ENCODE data around the gene SLIT3. TPM values are rescaled to one million over a fixed set of nuclear protein-coding genes. Genes with fewer than 3 reads are reported as not detected.

The SLIT3 gene
- total RNA-seq, 1 experiment from 2014 or later = not detected

DNA sequence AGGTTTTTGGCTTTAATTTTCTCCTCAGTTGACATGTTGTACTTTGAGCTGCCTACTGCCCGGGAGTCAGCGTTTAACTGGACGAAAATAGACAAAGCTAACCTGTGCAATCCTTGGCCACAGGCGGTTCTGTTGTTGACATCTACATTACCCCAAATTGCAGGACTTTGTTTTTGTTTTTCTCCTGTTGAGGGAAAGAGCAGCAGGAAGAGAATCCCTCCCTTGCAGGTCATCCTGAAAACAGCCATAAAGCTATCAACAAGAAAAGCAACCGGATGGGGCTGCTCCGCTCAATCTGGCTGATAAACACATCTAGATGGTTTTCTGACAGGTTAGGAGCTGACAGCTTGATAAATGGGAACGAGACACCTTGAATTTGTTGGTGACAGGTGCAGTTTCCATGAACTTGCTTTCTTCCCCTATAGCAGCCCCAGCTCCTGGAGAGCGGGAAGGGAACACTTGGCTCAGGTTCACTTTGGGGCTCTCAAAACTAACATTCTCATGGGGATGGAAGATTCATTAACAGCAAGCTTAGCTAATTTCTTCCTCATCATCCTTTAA is 331.5 kb downstream of the SLIT3 start:
- Histone ChIP-seq H3K4me3 (no peak overlapping the region), H4K20me1 (ENCODE audit: insufficient read depth) (no peaks in the 10 kb centered on the region), H2AFZ (no peak overlapping the region), H3K27me3 (ENCODE audit: insufficient read depth, low read depth) (peaks cover 71% of the 10 kb centered on the region), H3K4me2 (no peak overlapping the region), H3K9me3 (ENCODE audit: insufficient read depth, low read depth) (no peaks in the 10 kb centered on the region), H3K36me3 (ENCODE audit: low read depth) (no peaks in the 10 kb centered on the region), H3K79me2 (ENCODE audit: low read depth) (no peaks in the 10 kb centered on the region), H3K9me2 (ENCODE audit: insufficient read depth) (no peaks in the 10 kb centered on the region), H3K4me1 (replicated peaks; ENCODE audit: insufficient read depth) (no peaks in the 10 kb centered on the region), H3F3A (ENCODE audit: insufficient read depth, low read depth) (no peaks in the 10 kb centered on the region), H3K27ac (no peak overlapping the region)
- TF ChIP-seq, protein P1, sequence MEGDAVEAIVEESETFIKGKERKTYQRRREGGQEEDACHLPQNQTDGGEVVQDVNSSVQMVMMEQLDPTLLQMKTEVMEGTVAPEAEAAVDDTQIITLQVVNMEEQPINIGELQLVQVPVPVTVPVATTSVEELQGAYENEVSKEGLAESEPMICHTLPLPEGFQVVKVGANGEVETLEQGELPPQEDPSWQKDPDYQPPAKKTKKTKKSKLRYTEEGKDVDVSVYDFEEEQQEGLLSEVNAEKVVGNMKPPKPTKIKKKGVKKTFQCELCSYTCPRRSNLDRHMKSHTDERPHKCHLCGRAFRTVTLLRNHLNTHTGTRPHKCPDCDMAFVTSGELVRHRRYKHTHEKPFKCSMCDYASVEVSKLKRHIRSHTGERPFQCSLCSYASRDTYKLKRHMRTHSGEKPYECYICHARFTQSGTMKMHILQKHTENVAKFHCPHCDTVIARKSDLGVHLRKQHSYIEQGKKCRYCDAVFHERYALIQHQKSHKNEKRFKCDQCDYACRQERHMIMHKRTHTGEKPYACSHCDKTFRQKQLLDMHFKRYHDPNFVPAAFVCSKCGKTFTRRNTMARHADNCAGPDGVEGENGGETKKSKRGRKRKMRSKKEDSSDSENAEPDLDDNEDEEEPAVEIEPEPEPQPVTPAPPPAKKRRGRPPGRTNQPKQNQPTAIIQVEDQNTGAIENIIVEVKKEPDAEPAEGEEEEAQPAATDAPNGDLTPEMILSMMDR (conservative IDR thresholded peaks at IDR 0.05) = no peak
- TF ChIP-seq EZH2 (IDR thresholded peaks at IDR 0.05; ENCODE audit: low read depth) = no peak
- ChIA-PET CTCF (no interaction called here), POLR2A (ENCODE audit: unreplicated experiment) (no interaction called here)
- no TSS peak for BruUV-seq (replicated peaks)
- intact Hi-C loops (cut with micrococcal nuclease; ENCODE audit: unreplicated experiment) = no loop called here
- no peak for DNase-seq

DNA sequence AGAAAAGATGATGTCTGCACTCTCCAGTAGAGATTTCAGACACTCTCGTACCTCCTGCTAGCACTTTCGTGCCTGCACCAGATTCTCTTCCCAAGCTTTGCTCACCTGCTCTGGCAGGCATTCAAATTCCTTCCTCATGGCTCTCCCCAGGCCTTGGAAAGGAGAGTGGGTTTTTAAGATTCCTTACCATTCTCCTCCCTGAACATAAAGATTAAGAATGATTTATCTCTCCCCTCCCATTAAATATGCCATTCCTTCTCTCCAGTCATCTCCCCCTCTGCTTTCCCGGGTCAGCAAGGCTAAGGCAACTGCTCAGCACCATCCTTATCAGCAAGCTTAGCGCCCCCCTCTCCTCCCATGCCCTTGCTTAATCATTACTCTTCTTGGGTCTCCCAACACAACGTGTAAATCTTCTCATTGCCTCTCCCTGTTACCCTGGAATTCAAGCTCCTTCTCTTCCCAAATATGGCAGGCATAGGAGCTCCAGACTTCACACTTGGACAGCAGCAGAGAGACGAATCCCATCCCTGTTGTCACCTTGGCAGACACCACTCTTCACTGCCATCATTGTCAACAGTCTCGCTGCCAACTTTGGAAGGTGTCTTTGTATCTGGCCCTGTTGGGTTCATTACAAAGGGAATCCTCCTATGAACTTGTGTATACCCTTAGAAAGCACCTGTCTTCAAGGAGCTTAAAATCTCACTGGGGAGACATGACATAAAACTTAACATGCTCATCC is 332.9 kb downstream of the SLIT3 start:
- no peak overlapping the region for H3K27ac ChIP-seq
- H3K79me2 ChIP-seq (ENCODE audit: low read depth) = no peaks in the 10 kb centered on the region
- H3K27me3 ChIP-seq (ENCODE audit: insufficient read depth, low read depth) = peaks cover 62% of the 10 kb centered on the region
- DNase-seq = no peak
- no peaks in the 10 kb centered on the region for H3F3A ChIP-seq (ENCODE audit: insufficient read depth, low read depth)
- TF ChIP-seq EZH2 (IDR thresholded peaks at IDR 0.05; ENCODE audit: low read depth) = no peak
- TF ChIP-seq, protein P1 (conservative IDR thresholded peaks at IDR 0.05) = no peak
- BruUV-seq (replicated peaks) = no TSS peak
- H3K9me3 ChIP-seq (ENCODE audit: insufficient read depth, low read depth) = no peaks in the 10 kb centered on the region
- no peaks in the 10 kb centered on the region for H3K9me2 ChIP-seq (ENCODE audit: insufficient read depth)
- H3K4me1 ChIP-seq (replicated peaks; ENCODE audit: insufficient read depth) = no peaks in the 10 kb centered on the region
- intact Hi-C loops (cut with micrococcal nuclease; ENCODE audit: unreplicated experiment) = no loop called here
- H3K36me3 ChIP-seq (ENCODE audit: low read depth) = no peaks in the 10 kb centered on the region
- POLR2A ChIA-PET (ENCODE audit: unreplicated experiment) = no interaction called here
- CTCF ChIA-PET = no interaction called here
- no peaks in the 10 kb centered on the region for H4K20me1 ChIP-seq (ENCODE audit: insufficient read depth)
- H3K4me3 ChIP-seq = no peak overlapping the region
- H3K4me2 ChIP-seq = no peak overlapping the region
- no peak overlapping the region for H2AFZ ChIP-seq

DNA sequence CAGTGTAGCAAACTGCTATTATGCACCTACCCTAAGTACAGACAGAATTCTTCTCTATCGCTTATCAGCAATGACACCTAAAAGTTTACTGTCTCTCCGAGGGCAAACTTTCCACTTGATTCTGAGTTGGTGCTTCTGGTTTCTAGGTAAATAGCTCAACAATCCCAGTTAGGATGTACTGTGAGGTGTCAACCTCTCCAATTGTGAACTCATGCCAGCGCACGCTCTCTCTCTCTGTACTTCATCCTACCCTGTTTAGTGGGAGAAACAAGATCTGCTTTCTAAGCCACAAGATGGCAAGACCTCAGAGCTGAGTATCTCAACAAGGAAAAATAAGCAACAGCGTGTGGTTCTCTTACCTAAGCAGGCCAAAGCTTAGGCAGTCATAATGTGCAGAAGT is 335.3 kb downstream of the SLIT3 start:
- Histone ChIP-seq H3K4me2 (no peak overlapping the region), H3K4me1 (replicated peaks; ENCODE audit: insufficient read depth) (no peaks in the 10 kb centered on the region), H3K4me3 (no peak overlapping the region), H3K9me3 (ENCODE audit: insufficient read depth, low read depth) (no peaks in the 10 kb centered on the region), H3K9me2 (ENCODE audit: insufficient read depth) (no peaks in the 10 kb centered on the region), H4K20me1 (ENCODE audit: insufficient read depth) (no peaks in the 10 kb centered on the region), H3K79me2 (ENCODE audit: low read depth) (no peaks in the 10 kb centered on the region), H3K27ac (no peak overlapping the region), H3K27me3 (ENCODE audit: insufficient read depth, low read depth) (peaks cover 48% of the 10 kb centered on the region), H3F3A (ENCODE audit: insufficient read depth, low read depth) (no peaks in the 10 kb centered on the region), H2AFZ (no peak overlapping the region), H3K36me3 (ENCODE audit: low read depth) (no peaks in the 10 kb centered on the region)
- TF ChIP-seq, protein P1 (conservative IDR thresholded peaks at IDR 0.05) = no peak
- no peak for TF ChIP-seq EZH2 (IDR thresholded peaks at IDR 0.05; ENCODE audit: low read depth)
- DNase-seq = no peak
- intact Hi-C loops (cut with micrococcal nuclease; ENCODE audit: unreplicated experiment) = no loop called here
- ChIA-PET CTCF (no interaction called here), POLR2A (ENCODE audit: unreplicated experiment) (no interaction called here)
- BruUV-seq (replicated peaks) = no TSS peak

All from PC-9 (cell line).